Erythroblast (primary cell): ENCODE data around the gene IPO4.

ENCODE experiments used
- GATA1 ChIP-seq: IDR thresholded peaks from 2 replicates; pipeline ENCODE4 v1.6.1; 2011; ENCODE audit warnings: low read depth, mild to moderate bottlenecking, control low read depth, low read length, moderate library complexity
- POLR2A ChIP-seq: IDR thresholded peaks from 2 replicates; pipeline ENCODE4 v1.6.1; 2011; ENCODE audit warnings: mild to moderate bottlenecking, low read length

GRCh38 chr14:24159777-24160498 is 28.7 kb downstream of the IPO4 start:
- TF ChIP-seq POLR2A (no peak), GATA1 (no peak)
